Esophagus muscularis mucosa (tissue), 4 donors: ENCODE measurements around the gene NFKBIL1.

Source experiments
- EP300 ChIP-seq: sonication (generic); formaldehyde crosslinking; IDR thresholded peaks from one replicate; pipeline ENCODE4 v1.6.1; 2017; ENCODE audit warnings: antibody characterized with exemption
- POLR2A ChIP-seq: fragments of 450-650 bp; IDR thresholded peaks from one replicate; pipeline ENCODE4 v1.6.1; 2017; ENCODE audit warnings: antibody characterized with exemption, moderate library complexity, mild to moderate bottlenecking, low read depth
- POLR2AphosphoS5 ChIP-seq, 2 donors: sonication (generic); formaldehyde crosslinking; IDR thresholded peaks; one replicate each; pipeline ENCODE4 v1.6.1; 2017; ENCODE audit warnings: antibody characterized with exemption in 2 of 2
- TF ChIP-seq, protein P1 (sequence below), 3 experiments: fragments of 200-600 bp in 2 of 3; fragments of 450-650 bp in 1 of 3; sonication (generic) in 2 of 3; IDR thresholded peaks; one replicate each; pipeline ENCODE4 v1.5.1; 2017 to 2019; ENCODE audit warnings: antibody characterized with exemption in 3 of 3, mild to moderate bottlenecking in 2 of 3, moderate library complexity in 1 of 3

DNA sequence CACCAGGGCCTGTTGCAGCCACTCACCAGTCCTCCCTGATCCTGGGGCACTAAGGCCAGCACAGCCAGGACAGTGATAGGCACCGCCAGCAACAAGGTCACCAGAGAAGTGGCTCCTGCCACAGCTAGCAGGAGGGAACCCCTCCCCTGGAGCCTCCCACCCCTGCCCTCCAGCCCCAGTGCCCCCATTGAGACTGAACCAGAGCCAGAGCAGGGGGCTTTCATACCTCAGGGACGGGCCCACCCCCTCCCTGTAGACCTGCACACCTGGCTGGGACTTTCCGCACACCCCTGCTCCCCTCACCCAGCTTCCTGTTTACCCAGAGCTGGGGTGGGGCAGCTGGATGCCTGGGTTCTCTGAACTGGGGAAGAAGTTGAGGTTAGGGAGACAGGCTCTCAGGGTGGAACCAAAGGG is 34.8 kb downstream of the NFKBIL1 start, which contains the start of gene LTB:
- TF ChIP-seq, protein P1, sequence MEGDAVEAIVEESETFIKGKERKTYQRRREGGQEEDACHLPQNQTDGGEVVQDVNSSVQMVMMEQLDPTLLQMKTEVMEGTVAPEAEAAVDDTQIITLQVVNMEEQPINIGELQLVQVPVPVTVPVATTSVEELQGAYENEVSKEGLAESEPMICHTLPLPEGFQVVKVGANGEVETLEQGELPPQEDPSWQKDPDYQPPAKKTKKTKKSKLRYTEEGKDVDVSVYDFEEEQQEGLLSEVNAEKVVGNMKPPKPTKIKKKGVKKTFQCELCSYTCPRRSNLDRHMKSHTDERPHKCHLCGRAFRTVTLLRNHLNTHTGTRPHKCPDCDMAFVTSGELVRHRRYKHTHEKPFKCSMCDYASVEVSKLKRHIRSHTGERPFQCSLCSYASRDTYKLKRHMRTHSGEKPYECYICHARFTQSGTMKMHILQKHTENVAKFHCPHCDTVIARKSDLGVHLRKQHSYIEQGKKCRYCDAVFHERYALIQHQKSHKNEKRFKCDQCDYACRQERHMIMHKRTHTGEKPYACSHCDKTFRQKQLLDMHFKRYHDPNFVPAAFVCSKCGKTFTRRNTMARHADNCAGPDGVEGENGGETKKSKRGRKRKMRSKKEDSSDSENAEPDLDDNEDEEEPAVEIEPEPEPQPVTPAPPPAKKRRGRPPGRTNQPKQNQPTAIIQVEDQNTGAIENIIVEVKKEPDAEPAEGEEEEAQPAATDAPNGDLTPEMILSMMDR (IDR thresholded peaks at IDR 0.05), result no peak
- TF ChIP-seq POLR2A, result no peak
- TF ChIP-seq EP300, result no peak
- no peak for TF ChIP-seq POLR2AphosphoS5 (IDR thresholded peaks at IDR 0.05)
